Measurements from ENCODE around the gene DEDD. TPM values are rescaled to one million over a fixed set of nuclear protein-coding genes. Genes with fewer than 3 reads are reported as not detected.

The DEDD gene
- total RNA-seq, 4 donors from 2014 or later: 20.1 to 48.8 (median 27.0) TPM

DNA sequence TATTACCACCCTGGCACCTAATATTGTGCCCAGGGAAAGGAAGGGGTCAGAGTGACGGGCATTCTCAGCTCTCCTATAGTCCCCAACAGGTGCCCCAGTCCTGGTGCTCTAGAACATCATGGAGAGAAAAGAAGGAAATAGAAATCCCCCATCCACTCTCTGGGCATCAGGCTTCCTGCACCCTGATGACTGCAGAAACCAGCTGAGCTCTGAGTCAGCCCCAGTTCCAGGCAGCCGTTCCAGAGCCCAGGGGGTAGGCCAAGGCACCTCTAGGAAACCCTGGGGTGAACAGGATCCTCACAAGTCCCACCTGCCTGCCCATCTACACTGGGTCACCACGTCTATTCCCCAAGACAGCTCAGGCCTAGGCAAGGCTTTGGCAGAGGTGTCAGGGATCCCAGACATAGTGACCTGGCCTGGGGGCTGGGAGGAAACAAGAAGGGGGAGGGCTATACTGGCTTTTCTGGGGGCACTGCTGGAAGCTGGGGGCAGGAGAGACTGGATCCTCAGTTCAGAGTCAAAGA is 43.8 kb downstream of the DEDD start:
- no peak for TF ChIP-seq POLR2A (IDR thresholded peaks at IDR 0.05)
- TF ChIP-seq, protein P1, sequence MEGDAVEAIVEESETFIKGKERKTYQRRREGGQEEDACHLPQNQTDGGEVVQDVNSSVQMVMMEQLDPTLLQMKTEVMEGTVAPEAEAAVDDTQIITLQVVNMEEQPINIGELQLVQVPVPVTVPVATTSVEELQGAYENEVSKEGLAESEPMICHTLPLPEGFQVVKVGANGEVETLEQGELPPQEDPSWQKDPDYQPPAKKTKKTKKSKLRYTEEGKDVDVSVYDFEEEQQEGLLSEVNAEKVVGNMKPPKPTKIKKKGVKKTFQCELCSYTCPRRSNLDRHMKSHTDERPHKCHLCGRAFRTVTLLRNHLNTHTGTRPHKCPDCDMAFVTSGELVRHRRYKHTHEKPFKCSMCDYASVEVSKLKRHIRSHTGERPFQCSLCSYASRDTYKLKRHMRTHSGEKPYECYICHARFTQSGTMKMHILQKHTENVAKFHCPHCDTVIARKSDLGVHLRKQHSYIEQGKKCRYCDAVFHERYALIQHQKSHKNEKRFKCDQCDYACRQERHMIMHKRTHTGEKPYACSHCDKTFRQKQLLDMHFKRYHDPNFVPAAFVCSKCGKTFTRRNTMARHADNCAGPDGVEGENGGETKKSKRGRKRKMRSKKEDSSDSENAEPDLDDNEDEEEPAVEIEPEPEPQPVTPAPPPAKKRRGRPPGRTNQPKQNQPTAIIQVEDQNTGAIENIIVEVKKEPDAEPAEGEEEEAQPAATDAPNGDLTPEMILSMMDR (IDR thresholded peaks at IDR 0.05): no peak
- TF ChIP-seq EP300 (IDR thresholded peaks at IDR 0.05): no peak
- H3K4me1 ChIP-seq: no peaks in the 10 kb centered on the region
- WGBS, 2 donors: 79 to 100% methylated on average over 3 of the region's 3 CpGs
- H3K4me3 ChIP-seq: no peak overlapping the region
- DNase-seq (ENCODE audit: low spot score in 2 of 2): no peak
- no peaks in the 10 kb centered on the region for H3K36me3 ChIP-seq
- no peaks in the 10 kb centered on the region for H3K9me3 ChIP-seq
- H3K27ac ChIP-seq: no peak overlapping the region
- H3K27me3 ChIP-seq: no peaks in the 10 kb centered on the region

DNA sequence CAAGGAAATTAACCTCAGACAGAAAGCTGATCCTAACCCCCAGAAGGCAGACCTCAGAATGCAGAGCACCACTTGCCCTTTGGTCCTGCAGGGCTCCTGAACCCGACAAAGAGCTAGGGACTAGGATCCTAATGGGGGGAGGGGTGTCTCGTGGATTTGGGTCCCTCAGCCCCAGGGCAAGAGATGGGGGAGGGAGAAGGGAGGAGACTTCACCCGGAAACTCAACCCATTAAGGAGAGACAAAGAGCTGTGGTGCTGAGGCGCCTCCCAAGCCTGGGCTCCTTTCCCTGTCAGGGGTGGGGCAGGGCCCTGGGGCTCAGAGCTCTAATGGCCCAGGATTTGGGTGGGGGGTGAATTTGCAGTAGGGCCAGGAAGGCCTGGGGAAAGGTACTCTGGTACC is 46.0 kb downstream of the DEDD start:
- H3K27ac ChIP-seq: no peak overlapping the region

DNA sequence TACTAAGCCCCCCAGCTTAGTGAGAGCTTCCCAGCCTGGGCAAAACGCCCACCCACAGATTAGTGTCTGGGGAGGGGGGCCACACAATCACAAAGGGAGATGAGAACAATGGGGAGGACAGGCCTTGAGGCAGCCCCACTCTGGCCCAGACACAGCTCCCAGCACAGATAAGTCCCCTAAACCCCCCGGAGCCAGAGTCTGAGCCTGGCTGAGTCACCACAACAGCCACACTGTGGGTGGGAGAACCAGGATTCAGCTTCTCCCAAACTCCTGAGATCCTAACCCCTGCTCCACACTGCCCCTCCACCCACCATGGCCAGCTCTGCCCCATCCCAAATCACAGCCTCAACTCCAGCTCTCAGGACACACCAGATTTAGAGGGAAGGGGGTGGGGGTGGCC is 47.3 kb downstream of the DEDD start:
- Histone ChIP-seq H3K9me3 (no peaks in the 10 kb centered on the region), H3K36me3 (no peaks in the 10 kb centered on the region), H3K4me1 (no peaks in the 10 kb centered on the region), H3K27me3 (no peaks in the 10 kb centered on the region), H3K27ac (no peak overlapping the region), H3K4me3 (no peak overlapping the region)
- 34 to 57% methylated on average over 2 of the region's 2 CpGs for WGBS, 2 donors
- DNase-seq (ENCODE audit: low spot score in 2 of 2): no peak
- TF ChIP-seq EP300 (IDR thresholded peaks at IDR 0.05) (no peak), POLR2A (IDR thresholded peaks at IDR 0.05) (no peak)
- TF ChIP-seq, protein P1 (IDR thresholded peaks at IDR 0.05): no peak

More for the DNA sequence above, 46.0 kb downstream of the DEDD start:
- Histone ChIP-seq H3K27me3 (no peaks in the 10 kb centered on the region), H3K4me3 (no peak overlapping the region), H3K36me3 (no peaks in the 10 kb centered on the region), H3K4me1 (no peaks in the 10 kb centered on the region), H3K9me3 (no peaks in the 10 kb centered on the region)
- DNase-seq (ENCODE audit: low spot score in 2 of 2): no peak
- TF ChIP-seq EP300 (IDR thresholded peaks at IDR 0.05) (no peak), POLR2A (IDR thresholded peaks at IDR 0.05) (no peak)
- TF ChIP-seq, protein P1 (IDR thresholded peaks at IDR 0.05): no peak
- WGBS, 2 donors: 58 to 59% methylated on average over 2 to 4 of the region's 4 CpGs

DNA sequence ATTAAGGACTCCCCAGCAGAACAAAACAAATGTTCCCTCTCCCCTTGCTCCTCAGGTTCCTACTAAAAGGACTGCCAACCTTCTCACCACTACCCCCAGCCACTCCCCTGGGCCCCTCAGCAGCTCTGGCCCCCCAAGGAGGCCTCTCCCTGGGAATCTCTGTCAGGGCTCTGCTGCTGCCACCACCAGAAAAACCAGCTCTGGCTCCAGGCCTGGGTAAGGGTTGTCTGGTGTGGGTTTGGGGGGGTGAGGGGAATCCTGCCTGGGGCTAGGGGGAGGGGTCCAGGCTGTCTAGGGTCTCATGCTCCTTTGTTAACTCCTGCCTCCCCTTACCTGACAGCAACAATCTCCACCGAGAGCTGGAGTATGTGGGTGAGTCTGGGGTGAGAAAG is 47.9 kb downstream of the DEDD start:
- no peak overlapping the region for H3K4me3 ChIP-seq
- H3K4me1 ChIP-seq: no peaks in the 10 kb centered on the region
- no peak overlapping the region for H3K27ac ChIP-seq
- 67 to 92% methylated on average over 1 of the region's 1 CpG for WGBS, 2 donors
- no peaks in the 10 kb centered on the region for H3K9me3 ChIP-seq
- no peak for TF ChIP-seq EP300 (IDR thresholded peaks at IDR 0.05)
- TF ChIP-seq, protein P1 (IDR thresholded peaks at IDR 0.05): no peak
- TF ChIP-seq POLR2A (IDR thresholded peaks at IDR 0.05): no peak
- no peaks in the 10 kb centered on the region for H3K27me3 ChIP-seq
- H3K36me3 ChIP-seq: no peaks in the 10 kb centered on the region
- no peak for DNase-seq (ENCODE audit: low spot score in 2 of 2)

DNA sequence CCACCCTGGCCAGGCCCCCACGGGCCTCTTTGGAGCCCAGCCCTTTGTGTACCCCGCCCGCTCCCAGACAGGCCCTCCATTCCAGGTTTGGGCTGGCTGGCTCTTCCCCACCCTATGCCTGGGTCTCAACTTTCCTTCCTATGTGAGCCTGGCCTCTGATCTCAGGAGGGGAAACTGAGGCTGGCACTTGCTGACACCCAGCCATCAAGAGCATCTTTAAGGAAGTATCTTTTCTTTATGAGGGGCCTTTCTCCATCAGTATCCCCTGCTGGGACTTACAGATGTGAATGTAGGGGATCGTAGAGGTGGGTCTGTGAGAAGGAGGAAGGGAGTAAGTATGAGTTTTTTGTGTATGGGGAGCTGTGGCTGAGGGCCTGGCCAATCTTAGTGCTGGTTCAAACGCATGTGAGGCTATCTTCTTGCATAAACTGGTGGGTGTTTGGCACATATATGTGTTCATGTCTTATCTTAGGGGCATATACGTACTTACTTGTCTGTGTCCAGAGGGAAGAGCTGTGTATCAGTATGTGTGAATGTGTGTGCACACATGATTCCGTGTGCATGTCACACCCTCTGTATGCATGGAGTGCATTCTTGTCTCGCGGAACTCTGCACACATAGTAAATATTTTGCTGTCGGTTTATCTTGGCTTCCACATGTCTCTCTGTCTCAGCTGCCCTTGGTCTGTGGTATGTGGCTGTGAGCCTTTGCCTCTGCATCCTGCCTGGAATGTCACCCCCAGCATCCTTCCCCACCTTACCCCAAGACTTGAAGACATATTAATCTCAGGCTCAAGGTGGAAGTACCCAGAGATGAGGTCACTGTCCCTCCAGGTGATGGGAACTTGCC is 48.5 kb downstream of the DEDD start:
- H3K27ac ChIP-seq: peak overlapping the region in 2 of 4 donors; percentile 25 to 57
- no peak overlapping the region for H3K4me3 ChIP-seq
- no peaks in the 10 kb centered on the region for H3K9me3 ChIP-seq
- H3K4me1 ChIP-seq: no peaks in the 10 kb centered on the region
- H3K36me3 ChIP-seq: no peaks in the 10 kb centered on the region
- no peaks in the 10 kb centered on the region for H3K27me3 ChIP-seq
- no peak for TF ChIP-seq POLR2A (IDR thresholded peaks at IDR 0.05)
- no peak for TF ChIP-seq EP300 (IDR thresholded peaks at IDR 0.05)
- TF ChIP-seq, protein P1 (IDR thresholded peaks at IDR 0.05): no peak
- WGBS, 2 donors: 72 to 79% methylated on average over 10 of the region's 10 CpGs
- DNase-seq (ENCODE audit: low spot score in 2 of 2): no peak
